Measurements from ENCODE around the gene GALNT2.

DNA sequence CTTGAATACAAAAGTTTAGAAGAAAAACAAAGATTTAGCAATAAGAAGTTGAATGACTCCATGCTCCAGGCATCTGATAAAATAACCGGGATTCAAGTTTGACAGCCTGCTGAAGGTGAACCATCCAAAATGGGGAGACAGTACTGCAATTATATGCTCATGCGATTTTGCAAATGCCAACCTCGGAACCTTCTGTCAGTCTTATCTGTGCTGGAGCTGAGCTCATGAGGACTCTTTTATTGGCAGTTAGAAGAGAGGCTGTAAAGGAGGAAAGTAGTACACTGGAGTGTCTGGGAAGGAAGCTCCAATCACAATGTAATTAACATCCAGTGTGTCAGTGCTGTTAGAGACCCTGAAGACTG is 170.0 kb downstream of the GALNT2 start:
- TF ChIP-seq ZNF274 (IDR thresholded peaks at IDR 0.05; ENCODE audit: low read depth, low read length) (no peak), YY1 (IDR thresholded peaks at IDR 0.05; ENCODE audit: insufficient read depth, insufficient read length) (no peak), SUZ12 (IDR thresholded peaks at IDR 0.05; ENCODE audit: extremely low read depth, insufficient read depth, insufficient read length) (no peak)
